ENCODE results near the gene NPHP3.

Gene NPHP3

GRCh38 chr3:132690040-132690439 lies 32.2 kb downstream of the NPHP3 start:
- no peak for TF ChIP-seq ZFX (IDR thresholded peaks at IDR 0.05)
- no peak for TF ChIP-seq CTCF (conservative IDR thresholded peaks at IDR 0.05)
- H3K27ac ChIP-seq: no peak overlapping the region

GRCh38 chr3:132682201-132682600 lies 40.0 kb downstream of the NPHP3 start:
- H3K27ac ChIP-seq: no peak overlapping the region
- TF ChIP-seq ZFX (IDR thresholded peaks at IDR 0.05) (no peak), CTCF (conservative IDR thresholded peaks at IDR 0.05) (no peak)

GRCh38 chr3:132681421-132681820 lies 40.8 kb downstream of the NPHP3 start:
- TF ChIP-seq ZFX (IDR thresholded peaks at IDR 0.05) (no peak), CTCF (conservative IDR thresholded peaks at IDR 0.05) (no peak)
- H3K27ac ChIP-seq: no peak overlapping the region

GRCh38 chr3:132679911-132680310 lies 42.3 kb downstream of the NPHP3 start:
- no peak overlapping the region for H3K27ac ChIP-seq
- TF ChIP-seq ZFX (IDR thresholded peaks at IDR 0.05): no peak
- no peak for TF ChIP-seq CTCF (conservative IDR thresholded peaks at IDR 0.05)

- no peak for TF ChIP-seq CTCF (conservative IDR thresholded peaks at IDR 0.05)
- no peak for TF ChIP-seq ZFX (IDR thresholded peaks at IDR 0.05)
- H3K27ac ChIP-seq: no peak overlapping the region
These were observed 46.8 kb downstream of the NPHP3 start for GRCh38 chr3:132675408-132675807.

- no peak overlapping the region for H3K27ac ChIP-seq
- no peak for TF ChIP-seq CTCF (conservative IDR thresholded peaks at IDR 0.05)
- no peak for TF ChIP-seq ZFX (IDR thresholded peaks at IDR 0.05)
These were observed 52.9 kb downstream of the NPHP3 start for GRCh38 chr3:132669256-132669777.

- H3K27ac ChIP-seq: no peak overlapping the region
- TF ChIP-seq ZFX (IDR thresholded peaks at IDR 0.05) (no peak), CTCF (conservative IDR thresholded peaks at IDR 0.05) (no peak)
These were observed 56.9 kb downstream of the NPHP3 start for GRCh38 chr3:132665230-132665745.

Data from C4-2B (cell line).